HEK293 (cell line): ENCODE data around the gene KRT6A.
A peak's percentile ranks its signal among the peaks of the same experiment; 100 is the strongest.

Experiments
- ZBTB7A ChIP-seq: fragments of 450-650 bp; formaldehyde crosslinking; IDR thresholded peaks from 2 replicates; pipeline ENCODE4 v1.5.1; 2016; ENCODE audit warnings: low read depth, missing biosample characterization, missing genetic modification characterization
- ZNF416 ChIP-seq: fragments of 450-650 bp; formaldehyde crosslinking; IDR thresholded peaks from 2 replicates; pipeline ENCODE4 v1.5.1; 2016; ENCODE audit warnings: missing biosample characterization, missing genetic modification characterization
- TF ChIP-seq, protein P1 (sequence below): fragments of 450-650 bp; formaldehyde crosslinking; IDR thresholded peaks from 2 replicates; pipeline ENCODE4 v1.5.1; 2016; ENCODE audit warnings: missing biosample characterization, missing genetic modification characterization

DNA sequence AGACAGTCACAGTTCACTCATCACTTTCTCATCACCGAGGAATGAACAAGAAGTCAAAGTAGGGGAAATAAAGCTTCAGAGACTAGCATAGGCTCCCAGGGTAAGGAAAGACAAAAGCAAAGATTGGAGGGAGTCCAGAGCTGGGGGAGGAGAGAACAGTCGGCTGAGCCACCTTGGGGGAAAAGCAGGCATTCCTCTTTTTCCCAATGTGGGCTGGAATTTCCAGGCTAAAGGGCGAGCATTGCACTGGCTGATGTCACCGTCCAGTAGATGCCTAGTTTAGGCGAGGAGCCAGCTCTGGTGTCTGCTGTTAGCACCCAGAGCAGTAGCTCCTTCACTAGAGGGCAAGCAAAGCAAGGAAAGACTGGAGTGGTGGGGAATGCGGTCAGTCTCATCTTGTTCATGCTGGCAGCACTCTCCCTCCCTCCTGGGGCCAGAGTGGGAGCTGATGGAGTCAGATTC lies 50.4 kb downstream of the KRT6A start:
- TF ChIP-seq ZNF416 (tag by site-specific recombination) (no peak), ZBTB7A (no peak)
- TF ChIP-seq, protein P1, sequence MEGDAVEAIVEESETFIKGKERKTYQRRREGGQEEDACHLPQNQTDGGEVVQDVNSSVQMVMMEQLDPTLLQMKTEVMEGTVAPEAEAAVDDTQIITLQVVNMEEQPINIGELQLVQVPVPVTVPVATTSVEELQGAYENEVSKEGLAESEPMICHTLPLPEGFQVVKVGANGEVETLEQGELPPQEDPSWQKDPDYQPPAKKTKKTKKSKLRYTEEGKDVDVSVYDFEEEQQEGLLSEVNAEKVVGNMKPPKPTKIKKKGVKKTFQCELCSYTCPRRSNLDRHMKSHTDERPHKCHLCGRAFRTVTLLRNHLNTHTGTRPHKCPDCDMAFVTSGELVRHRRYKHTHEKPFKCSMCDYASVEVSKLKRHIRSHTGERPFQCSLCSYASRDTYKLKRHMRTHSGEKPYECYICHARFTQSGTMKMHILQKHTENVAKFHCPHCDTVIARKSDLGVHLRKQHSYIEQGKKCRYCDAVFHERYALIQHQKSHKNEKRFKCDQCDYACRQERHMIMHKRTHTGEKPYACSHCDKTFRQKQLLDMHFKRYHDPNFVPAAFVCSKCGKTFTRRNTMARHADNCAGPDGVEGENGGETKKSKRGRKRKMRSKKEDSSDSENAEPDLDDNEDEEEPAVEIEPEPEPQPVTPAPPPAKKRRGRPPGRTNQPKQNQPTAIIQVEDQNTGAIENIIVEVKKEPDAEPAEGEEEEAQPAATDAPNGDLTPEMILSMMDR (tag by site-specific recombination): peak; percentile 66
